Measurements from ENCODE around the gene COL4A6.

The COL4A6 gene

DNA sequence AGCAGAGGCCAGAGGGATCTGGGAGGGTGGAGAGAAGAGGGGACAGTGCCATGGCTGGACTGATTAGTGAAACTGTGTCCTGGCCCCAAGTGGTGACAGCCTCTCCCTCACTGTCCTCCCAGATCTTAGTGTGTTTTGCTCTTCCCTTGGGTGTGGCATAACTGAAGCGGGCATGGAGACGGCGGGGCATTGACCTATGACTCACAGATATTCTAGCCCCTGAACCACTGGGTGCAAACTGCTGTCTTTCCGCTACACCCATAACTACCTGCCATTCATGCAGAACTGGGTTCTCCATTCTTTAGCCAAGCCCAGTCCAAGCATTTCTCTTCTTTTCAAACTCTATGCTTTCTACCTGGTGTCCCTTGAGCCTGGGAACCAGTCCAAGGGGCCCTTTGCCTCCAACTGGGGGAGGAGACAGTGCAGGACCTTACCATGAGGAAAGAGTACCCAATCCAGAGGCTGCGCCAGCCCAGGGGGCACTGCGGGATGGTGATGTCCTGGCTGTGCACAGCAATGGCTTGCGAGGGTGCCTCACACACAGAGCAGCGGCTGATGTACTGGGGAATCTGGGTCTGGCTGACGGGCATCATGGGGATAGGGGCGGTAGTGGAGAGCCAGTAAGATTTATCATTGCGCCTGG is 279.1 kb downstream of the COL4A6 start:
- no peak for DNase-seq (ENCODE audit: low read depth)

DNA sequence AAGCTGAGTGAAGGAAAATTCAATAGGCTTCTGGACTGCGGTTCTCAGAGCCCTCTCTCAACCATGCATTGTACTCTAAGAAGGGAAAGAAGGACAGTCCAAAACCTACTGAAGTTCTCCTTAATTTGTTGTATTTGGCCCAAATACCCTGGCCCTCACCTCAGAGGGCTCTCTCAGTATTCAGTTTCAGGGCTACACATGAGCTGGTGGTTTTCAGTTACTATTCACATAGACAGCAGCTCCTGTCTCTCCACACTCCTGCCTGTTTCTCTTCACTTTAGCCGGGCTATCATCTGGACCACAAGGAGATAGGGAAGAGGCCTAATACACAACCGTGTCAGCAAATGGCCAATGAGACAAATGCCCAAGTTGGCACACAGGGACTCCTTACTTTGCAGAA is 280.6 kb downstream of the COL4A6 start:
- no peak for DNase-seq (ENCODE audit: low read depth)

DNA sequence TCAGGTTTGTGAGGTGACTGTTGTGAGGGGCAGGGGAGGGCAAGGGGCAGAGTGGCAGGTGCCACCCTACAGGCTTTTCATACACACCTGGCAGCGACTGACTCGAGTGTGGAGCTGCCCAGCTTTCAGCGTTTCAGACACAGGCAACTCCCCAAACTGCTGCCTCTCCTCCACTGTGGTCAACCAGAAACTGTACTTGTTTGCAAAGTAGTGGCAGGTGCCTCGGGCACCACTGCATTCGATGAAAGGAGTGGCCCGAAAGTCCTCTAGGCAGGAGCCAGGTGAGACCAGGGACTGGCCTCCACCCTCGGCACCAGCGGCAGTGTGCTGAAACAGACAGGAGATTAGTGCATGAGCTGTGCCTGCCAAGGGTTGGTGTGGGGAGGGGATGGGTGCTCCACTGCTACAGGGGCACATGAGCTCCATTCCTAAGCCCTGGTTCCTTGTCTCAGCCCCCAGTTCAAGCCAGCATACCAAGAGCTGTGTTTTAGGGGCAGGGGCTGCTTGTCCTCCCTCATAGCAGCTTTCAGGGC is 281.2 kb downstream of the COL4A6 start:
- DNase-seq (ENCODE audit: low read depth), result no peak

- DNase-seq (ENCODE audit: low read depth), result no peak
Observed at GRCh38 chrX:108156082-108156481, 282.1 kb downstream of the COL4A6 start.

GRCh38 chrX:108148524-108148923 is 289.7 kb downstream of the COL4A6 start:
- no peak for DNase-seq (ENCODE audit: low read depth)

GRCh38 chrX:108138814-108139702 is 299.2 kb downstream of the COL4A6 start:
- no peak for DNase-seq (ENCODE audit: low read depth)

DNA sequence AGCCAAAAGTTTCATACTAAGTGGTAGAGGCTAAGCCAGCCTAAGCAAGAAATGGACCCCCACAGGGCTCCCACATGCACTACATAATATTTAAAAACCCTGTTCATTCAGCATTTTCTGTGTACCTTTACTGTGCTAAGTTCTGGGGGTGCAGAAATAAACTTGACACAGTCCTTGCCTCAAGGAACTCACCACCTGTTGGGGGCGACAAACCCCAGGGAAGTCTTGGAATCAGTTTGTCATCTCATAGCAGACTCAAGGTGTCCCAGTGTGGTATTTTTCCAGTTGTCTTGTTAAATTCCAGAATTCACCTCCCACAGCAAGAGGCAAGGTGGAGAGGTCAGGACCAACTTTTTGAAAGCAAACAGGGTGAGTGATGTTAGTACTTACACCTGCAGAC is 303.5 kb downstream of the COL4A6 start:
- no peak for DNase-seq (ENCODE audit: low read depth)

DNA sequence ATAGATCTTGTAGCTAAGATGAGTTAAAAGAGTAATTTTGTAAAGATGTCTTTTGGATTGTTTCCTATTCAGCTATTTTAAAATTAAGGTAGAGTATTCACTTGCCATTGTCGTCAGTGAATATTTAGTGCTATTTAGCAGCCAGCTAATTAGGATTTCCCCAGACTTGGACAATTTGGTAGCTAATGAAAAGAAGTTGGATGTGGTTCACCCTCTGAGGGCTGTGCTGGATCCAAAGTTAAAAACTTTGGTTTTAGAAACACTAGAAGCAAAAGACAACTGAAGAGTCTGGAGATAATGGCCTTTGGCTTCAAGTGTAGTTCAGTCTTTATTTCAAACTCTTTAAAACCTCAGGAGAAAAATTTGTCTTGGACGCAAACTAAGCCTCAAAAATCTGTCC is 305.3 kb downstream of the COL4A6 start:
- no peak for DNase-seq (ENCODE audit: low read depth)

GRCh38 chrX:108132034-108132433 is 306.2 kb downstream of the COL4A6 start:
- DNase-seq (ENCODE audit: low read depth), result no peak

DNA sequence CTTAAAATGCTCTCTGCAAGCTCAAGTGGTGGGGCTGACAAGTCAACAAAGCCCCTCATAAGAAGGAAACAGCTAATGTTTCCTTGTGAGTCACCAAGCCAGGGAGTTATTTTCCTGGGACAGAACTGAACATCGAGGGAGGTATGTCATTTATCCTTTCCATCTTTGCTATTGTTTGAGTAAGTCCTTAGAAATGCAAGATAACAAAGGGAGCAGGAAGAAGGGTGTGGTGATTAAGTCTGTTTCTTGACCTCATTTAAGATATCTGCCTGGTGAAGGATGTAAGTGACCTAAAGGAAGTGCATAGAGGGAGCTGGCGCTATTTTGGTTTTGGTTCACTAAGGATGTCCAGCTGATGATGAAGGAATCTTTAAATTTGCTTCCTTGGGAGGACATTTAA is 306.8 kb downstream of the COL4A6 start:
- DNase-seq (ENCODE audit: low read depth), result peak; percentile 43

DNA sequence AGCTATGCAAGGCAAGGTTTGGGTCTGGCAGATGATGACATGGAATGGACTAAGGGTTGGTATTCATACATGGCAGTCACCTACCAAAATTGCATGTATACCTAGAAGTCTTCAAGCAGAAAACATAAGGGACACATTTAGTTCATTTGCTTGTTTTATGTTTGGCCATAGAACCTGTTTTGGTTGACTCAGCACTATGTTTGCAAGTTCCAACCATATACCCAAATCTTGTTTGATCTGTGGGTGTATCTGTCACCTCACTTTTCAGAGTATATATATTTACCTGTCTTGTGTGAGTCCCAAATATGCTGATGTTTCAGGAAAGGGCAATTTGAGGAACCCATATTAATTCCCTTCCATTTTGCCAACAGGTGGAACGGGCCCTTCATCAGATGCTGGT is 307.3 kb downstream of the COL4A6 start:
- no peak for DNase-seq (ENCODE audit: low read depth)

DNA sequence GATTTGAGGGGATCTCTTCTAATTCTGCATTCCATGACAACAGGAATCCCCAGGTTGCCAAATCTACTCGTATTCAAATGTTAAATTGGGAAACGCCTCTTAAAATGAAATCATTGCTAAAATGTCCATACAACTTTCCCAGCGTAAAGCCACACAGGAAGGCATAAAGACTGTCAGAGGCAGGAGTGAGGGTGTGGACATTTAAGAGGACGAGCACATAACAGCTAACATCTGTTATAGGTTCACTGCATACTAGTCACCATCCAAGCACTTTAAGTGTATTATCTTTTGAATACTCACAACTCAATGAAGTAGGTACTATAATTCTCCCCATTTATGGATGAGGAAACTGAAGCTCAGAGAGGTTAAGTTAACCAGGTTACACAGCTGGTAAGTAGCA is 311.1 kb downstream of the COL4A6 start:
- no peak for DNase-seq (ENCODE audit: low read depth)

- DNase-seq (ENCODE audit: low read depth), result no peak
Observed at GRCh38 chrX:108126661-108127060, 311.6 kb downstream of the COL4A6 start.

DNA sequence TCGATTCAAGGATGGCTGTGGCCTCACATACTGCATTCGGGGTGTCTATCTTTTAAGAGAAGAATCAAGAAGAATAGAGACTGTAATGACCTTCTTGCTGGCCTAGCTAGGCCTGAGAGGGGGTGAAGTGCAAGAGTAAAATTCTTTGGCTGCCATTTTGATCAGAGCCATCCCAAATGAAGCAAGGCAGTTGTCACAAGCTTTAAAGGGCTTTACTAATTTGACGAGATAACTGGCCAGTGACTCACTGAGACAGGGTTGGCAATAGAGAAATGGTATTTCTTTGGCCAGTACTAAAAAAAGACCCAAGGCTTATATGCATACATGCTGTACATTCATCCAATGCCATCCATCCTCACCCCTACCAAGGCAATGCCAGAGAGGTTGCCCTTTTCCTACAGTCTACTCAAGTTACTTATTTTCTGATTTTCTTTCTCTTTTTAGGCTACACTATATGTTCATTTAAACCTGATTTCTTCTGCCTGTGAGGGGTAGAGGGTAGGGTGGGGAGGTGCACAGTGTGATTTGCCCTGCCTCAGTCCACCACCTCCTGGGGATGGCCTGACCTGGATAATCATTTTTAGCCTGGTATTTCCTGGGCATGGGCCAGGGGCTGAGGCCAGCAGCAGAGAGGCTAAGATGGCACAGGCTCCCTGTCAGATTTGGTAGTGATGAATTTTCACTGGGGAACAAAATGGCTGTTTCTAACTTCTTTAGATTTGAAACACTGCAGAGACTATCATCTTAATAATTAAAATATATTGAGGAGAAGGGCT is 314.4 kb downstream of the COL4A6 start:
- DNase-seq (ENCODE audit: low read depth), result no peak

GRCh38 chrX:108122748-108123147 is 315.5 kb downstream of the COL4A6 start:
- no peak for DNase-seq (ENCODE audit: low read depth)

DNA sequence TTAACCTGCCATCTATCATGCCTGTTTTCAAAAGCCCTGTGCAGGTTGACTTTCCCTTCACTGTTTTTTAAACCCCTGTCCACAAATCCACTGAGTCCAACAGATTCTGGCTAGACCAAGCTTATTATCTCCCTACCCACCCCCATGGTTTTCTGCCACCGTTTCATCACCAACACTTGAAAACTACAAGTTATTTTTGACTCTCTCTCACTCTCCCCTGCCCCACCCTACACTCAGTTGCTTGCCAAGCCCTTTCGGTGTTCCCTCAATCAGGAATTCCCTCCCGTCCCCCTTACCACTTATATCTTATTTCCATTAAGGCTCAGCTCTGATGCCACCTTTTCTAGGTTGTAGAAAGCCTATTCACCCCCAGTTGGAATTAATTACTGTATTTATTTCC is 316.9 kb downstream of the COL4A6 start:
- DNase-seq (ENCODE audit: low read depth), result no peak

GRCh38 chrX:108117988-108118387 is 320.2 kb downstream of the COL4A6 start:
- no peak for DNase-seq (ENCODE audit: low read depth)

GRCh38 chrX:108114541-108114940 is 323.7 kb downstream of the COL4A6 start:
- DNase-seq (ENCODE audit: low read depth), result no peak

Measured in HS-5 (cell line).